Caco-2 (cell line): Measurements from ENCODE around the gene FOXM1. TPM values are rescaled to one million over a fixed set of nuclear protein-coding genes. Genes with fewer than 3 reads are reported as not detected.

ENCODE experiments used
- BruUV-seq: library from RNA; stranded (reverse); fragments of 400-500 nt; replicated peaks from 2 replicates; lab custom pipeline; 2021; lab: Mats Ljungman, UMichigan
- CTCF ChIA-PET: fragments of 300-600 bp; sonication (Branson Sonifier 250); formaldehyde crosslinking; loops from one replicate; lab custom pipeline; 2022; ENCODE audit warnings: antibody characterized with exemption; lab: Charles Lee
- POLR2A ChIA-PET: fragments of 300-600 bp; sonication (Branson Sonifier 250); formaldehyde crosslinking; loops from one replicate; lab custom pipeline; 2022; ENCODE audit warnings: antibody characterized with exemption; lab: Charles Lee
- DNase-seq, 2 experiments: peaks; one replicate each; pipeline versions ENCODE4 v3.0.0 to v3.0.0-alpha.2; 2020 to 2022
- H3K27me3 ChIP-seq: replicated peaks from 2 replicates; pipeline ENCODE4 v1.6.0; 2011; ENCODE audit warnings: low read length; ENCODE audit not compliant: control insufficient read depth, insufficient read depth
- H3K36me3 ChIP-seq: 2 replicates; pipeline ENCODE4 v1.5.1; 2011; ENCODE audit warnings: low read length; ENCODE audit not compliant: control insufficient read depth, insufficient read depth
- H3K4me1 ChIP-seq: fragments of 250-450 bp; sonication (Bioruptor Pico); 2 replicates; pipeline ENCODE4 v1.5.1; 2020; ENCODE audit warnings: mild to moderate bottlenecking
- H3K4me3 ChIP-seq: 2 replicates; pipeline ENCODE4 v1.5.1; 2011; ENCODE audit warnings: low read depth, mild to moderate bottlenecking, control low read depth, low read length
- H3K9me3 ChIP-seq: fragments of 250-450 bp; sonication (Bioruptor Pico); 2 replicates; pipeline ENCODE4 v1.5.1; 2020; ENCODE audit warnings: mild to moderate bottlenecking, moderate library complexity
- H3K27ac Mint-ChIP-seq: one replicate; pipeline ENCODE4 v1.8.0; 2022; ENCODE audit warnings: mixed read lengths; ENCODE audit not compliant: unreplicated experiment
- H3K27me3 Mint-ChIP-seq: one replicate; pipeline ENCODE4 v1.8.0; 2022; ENCODE audit warnings: mixed read lengths; ENCODE audit not compliant: insufficient read depth, unreplicated experiment
- H3K36me3 Mint-ChIP-seq: one replicate; pipeline ENCODE4 v1.8.0; 2022; ENCODE audit warnings: mild to moderate bottlenecking, mixed read lengths; ENCODE audit not compliant: insufficient read depth, unreplicated experiment
- H3K4me1 Mint-ChIP-seq: one replicate; pipeline ENCODE4 v1.8.0; 2022; ENCODE audit warnings: low read depth, mixed read lengths; ENCODE audit not compliant: unreplicated experiment
- H3K4me3 Mint-ChIP-seq: one replicate; pipeline ENCODE4 v1.8.0; 2022; ENCODE audit warnings: mild to moderate bottlenecking, moderate library complexity, mixed read lengths; ENCODE audit not compliant: unreplicated experiment
- H3K9me3 Mint-ChIP-seq: one replicate; pipeline ENCODE4 v1.8.0; 2022; ENCODE audit warnings: mixed read lengths; ENCODE audit not compliant: unreplicated experiment
- CTCF ChIP-seq, 2 experiments: fragments of 200-600 bp in 1 of 2; IDR thresholded peaks; 1 replicate in 1 of 2; 2 replicates in 1 of 2; pipeline versions ENCODE4 v1.5.1 to v1.8.0; 2011 to 2022; ENCODE audit warnings: antibody characterized with exemption in 1 of 2, control low read depth in 1 of 2, inconsistent platforms in 1 of 2, low read depth in 1 of 2, low read length in 1 of 2, mild to moderate bottlenecking in 1 of 2, moderate library complexity in 1 of 2; ENCODE audit not compliant: insufficient read depth in 1 of 2, severe bottlenecking in 1 of 2, unreplicated experiment in 1 of 2
- intact Hi-C: fragments of 100-400 bp; cut with micrococcal nuclease; formaldehyde crosslinking; loops from one replicate; pipeline ENCODE4 v1.10.0; 2022; ENCODE audit not compliant: unreplicated experiment
- total RNA-seq: library from RNA; stranded (reverse); gene quantifications from 2 replicates; pipeline ENCODE4 v1.2.3, GENCODE V29; 2022

Gene FOXM1
- total RNA-seq, 1 experiment from 2014 or later: 222 TPM

- Mint-ChIP-seq H3K4me3 (no peak overlapping the region), H3K27me3 (no peaks in the 10 kb centered on the region), H3K27ac (no peak overlapping the region), H3K4me1 (peaks cover 14% of the 10 kb centered on the region), H3K36me3 (peaks cover 71% of the 10 kb centered on the region), H3K9me3 (no peaks in the 10 kb centered on the region)
- ChIA-PET POLR2A (no interaction called here), CTCF (interaction anchor here (0.7 to 1.1 kb wide), 4 partner anchors 10 to 186 kb away, joined by 3 to 4 read pairs (median 3); no protein-coding TSS in a partner anchor)
- Histone ChIP-seq H3K27me3 (no peaks in the 10 kb centered on the region), H3K9me3 (no peaks in the 10 kb centered on the region), H3K4me1 (peaks cover 6% of the 10 kb centered on the region), H3K4me3 (no peak overlapping the region), H3K36me3 (peaks cover 1% of the 10 kb centered on the region)
- intact Hi-C loops: no loop called here
- TF ChIP-seq CTCF (IDR thresholded peaks at IDR 0.05; ENCODE audit: insufficient read depth in 1 of 2, low read depth in 1 of 2, low read length in 1 of 2, severe bottlenecking in 1 of 2, unreplicated experiment in 1 of 2): no peak
- no TSS peak for BruUV-seq
- no peak for DNase-seq
Measured at GRCh38 chr12:2886768-2887450, 9.9 kb upstream of the FOXM1 start.

GRCh38 chr12:2884810-2885209, 7.8 kb upstream of the FOXM1 start:
- peaks cover 66% of the 10 kb centered on the region for H3K36me3 Mint-ChIP-seq
- no peak overlapping the region for H3K4me3 Mint-ChIP-seq
- peaks cover 1% of the 10 kb centered on the region for H3K36me3 ChIP-seq
- peaks cover 7% of the 10 kb centered on the region for H3K4me1 Mint-ChIP-seq
- intact Hi-C loops: loop anchor here (1.0 kb wide), 3 partner anchors 8 to 156 kb away; partner anchors contain the start of genes FOXM1 and RHNO1
- H3K4me1 ChIP-seq: peaks cover under 1% of the 10 kb centered on the region; the same call in 1 of the 2 replicates
- H3K9me3 Mint-ChIP-seq: no peaks in the 10 kb centered on the region
- CTCF ChIA-PET: interaction anchor here (0.6 to 2.0 kb wide), 15 partner anchors 8 to 282 kb away, joined by 3 to 27 read pairs (median 4); partner anchors contain the start of genes FOXM1 and RHNO1
- DNase-seq: no peak
- no peaks in the 10 kb centered on the region for H3K9me3 ChIP-seq
- no peaks in the 10 kb centered on the region for H3K27me3 ChIP-seq
- no peak overlapping the region for H3K4me3 ChIP-seq
- TF ChIP-seq CTCF (IDR thresholded peaks at IDR 0.05; ENCODE audit: insufficient read depth in 1 of 2, low read depth in 1 of 2, low read length in 1 of 2, severe bottlenecking in 1 of 2, unreplicated experiment in 1 of 2): no peak
- no peak overlapping the region for H3K27ac Mint-ChIP-seq
- BruUV-seq: no TSS peak
- POLR2A ChIA-PET: interaction anchor here (0.5 to 1.0 kb wide), 5 partner anchors 8 to 235 kb away, joined by 3 to 9 read pairs (median 4); partner anchors contain the start of genes FOXM1 and RHNO1
- no peaks in the 10 kb centered on the region for H3K27me3 Mint-ChIP-seq

GRCh38 chr12:2879853-2880252, 2.9 kb upstream of the FOXM1 start:
- POLR2A ChIA-PET: interaction anchor here (1.7 kb wide), 1 partner anchor 11 kb away, joined by 12 read pairs; the partner anchor contains the start of gene TULP3
- intact Hi-C loops: no loop called here
- CTCF ChIA-PET: no interaction called here
- H3K27me3 Mint-ChIP-seq: no peaks in the 10 kb centered on the region
- DNase-seq: no peak
- H3K36me3 Mint-ChIP-seq: peaks cover 56% of the 10 kb centered on the region
- no peaks in the 10 kb centered on the region for H3K9me3 Mint-ChIP-seq
- H3K4me1 Mint-ChIP-seq: peaks cover 27% of the 10 kb centered on the region
- no TSS peak for BruUV-seq
- Histone ChIP-seq H3K9me3 (no peaks in the 10 kb centered on the region), H3K4me1 (peaks cover 14% of the 10 kb centered on the region), H3K36me3 (no peaks in the 10 kb centered on the region; the same call in none of the 2 replicates), H3K27me3 (no peaks in the 10 kb centered on the region), H3K4me3 (no peak overlapping the region)
- H3K4me3 Mint-ChIP-seq: no peak overlapping the region
- H3K27ac Mint-ChIP-seq: no peak overlapping the region
- TF ChIP-seq CTCF (IDR thresholded peaks at IDR 0.05; ENCODE audit: insufficient read depth in 1 of 2, low read depth in 1 of 2, low read length in 1 of 2, severe bottlenecking in 1 of 2, unreplicated experiment in 1 of 2): no peak
